Frontal cortex (tissue), 4 donors: ENCODE results near the gene IRF2BP2. TPM values are rescaled to one million over a fixed set of nuclear protein-coding genes. Genes with fewer than 3 reads are reported as not detected.

ENCODE experiments used
- DNase-seq, 2 donors: peaks; one replicate each; pipeline ENCODE4 v3.0.0; 2012; ENCODE audit warnings: low spot score in 2 of 2
- FAIRE-seq: peaks from 2 replicates; lab custom pipeline; 2012; peaks lifted over from hg19 to GRCh38; lab: Jason Lieb, UNC
- total RNA-seq: library from RNA; depleted of rRNA; stranded (reverse); fragments of >200 nt; gene quantifications from one replicate; pipeline ENCODE4 v1.2.3, GENCODE V29; 2014
- donor health status: control.
- donor health status: control.
- donor health status: control.

IRF2BP2 gene
- total RNA-seq, 1 donor from 2014 or later, result 97.0 TPM

- FAIRE-seq (no peak), DNase-seq (no peak)
These were observed 7.4 kb upstream of the IRF2BP2 start for GRCh38 chr1:234617131-234617985.

GRCh38 chr1:234616644-234617043 is 6.7 kb upstream of the IRF2BP2 start:
- no peak for DNase-seq
- FAIRE-seq, result no peak

DNA sequence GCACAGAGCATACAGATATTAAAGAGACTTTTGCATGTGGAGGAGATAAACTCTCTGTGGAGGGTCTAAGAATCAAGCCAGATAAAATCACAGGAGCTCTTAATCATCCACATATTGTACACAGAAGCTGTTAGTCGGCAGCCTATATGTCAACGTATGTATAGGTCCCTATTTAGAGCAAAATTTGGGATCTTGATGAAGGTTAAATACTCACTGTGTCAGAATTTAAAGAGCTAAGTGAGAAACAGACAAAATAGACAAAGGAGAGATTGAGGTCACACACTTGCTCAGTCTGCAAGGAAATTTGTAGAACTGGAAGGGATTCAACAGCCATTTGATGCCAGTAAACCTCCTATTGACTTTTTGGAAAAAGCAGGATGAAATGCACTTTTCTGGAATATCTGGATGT is 4.1 kb upstream of the IRF2BP2 start:
- DNase-seq, result no peak
- no peak for FAIRE-seq

DNA sequence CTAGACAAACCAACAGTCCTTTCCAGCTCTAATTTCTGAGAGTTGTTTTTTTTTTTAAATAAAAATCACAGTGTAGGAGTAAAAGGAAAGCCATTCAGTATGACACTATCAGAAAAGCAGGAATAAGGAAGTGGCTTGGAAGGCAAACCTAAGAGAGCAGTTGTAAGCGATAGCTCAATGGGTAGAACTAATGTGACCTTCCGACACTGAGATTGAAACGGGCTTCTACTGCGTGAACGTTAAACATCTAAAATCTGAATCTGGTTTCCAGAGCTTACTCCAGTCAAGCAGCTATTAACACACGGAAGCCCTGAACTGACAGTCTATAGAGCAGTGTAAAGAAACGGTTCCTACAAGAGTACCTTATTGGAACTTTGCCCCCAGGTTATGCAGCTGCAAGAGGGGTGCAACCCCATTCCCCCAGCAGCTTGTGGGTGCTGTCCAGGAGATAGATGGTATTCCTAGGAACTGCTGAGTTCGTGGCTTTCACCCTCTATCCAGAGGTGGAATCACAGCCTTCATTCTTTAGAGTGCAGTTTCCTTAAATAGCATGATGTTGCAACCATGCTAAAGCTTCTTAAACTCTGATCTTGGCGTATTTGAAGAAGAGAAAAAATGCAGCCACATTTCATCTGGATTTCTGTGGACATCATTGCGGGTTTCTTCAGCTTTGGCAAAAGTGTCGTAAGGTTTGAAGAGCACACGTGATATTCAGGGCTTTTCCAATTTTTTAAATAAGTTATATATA is 3.3 kb upstream of the IRF2BP2 start:
- DNase-seq, result no peak
- no peak for FAIRE-seq

- FAIRE-seq (no peak), DNase-seq (peak; percentile 59 to 66)
These were observed 2.6 kb upstream of the IRF2BP2 start for GRCh38 chr1:234612352-234613127.

- DNase-seq, result no peak
- FAIRE-seq, result no peak
These were observed 1.9 kb upstream of the IRF2BP2 start for GRCh38 chr1:234611847-234612351.

DNA sequence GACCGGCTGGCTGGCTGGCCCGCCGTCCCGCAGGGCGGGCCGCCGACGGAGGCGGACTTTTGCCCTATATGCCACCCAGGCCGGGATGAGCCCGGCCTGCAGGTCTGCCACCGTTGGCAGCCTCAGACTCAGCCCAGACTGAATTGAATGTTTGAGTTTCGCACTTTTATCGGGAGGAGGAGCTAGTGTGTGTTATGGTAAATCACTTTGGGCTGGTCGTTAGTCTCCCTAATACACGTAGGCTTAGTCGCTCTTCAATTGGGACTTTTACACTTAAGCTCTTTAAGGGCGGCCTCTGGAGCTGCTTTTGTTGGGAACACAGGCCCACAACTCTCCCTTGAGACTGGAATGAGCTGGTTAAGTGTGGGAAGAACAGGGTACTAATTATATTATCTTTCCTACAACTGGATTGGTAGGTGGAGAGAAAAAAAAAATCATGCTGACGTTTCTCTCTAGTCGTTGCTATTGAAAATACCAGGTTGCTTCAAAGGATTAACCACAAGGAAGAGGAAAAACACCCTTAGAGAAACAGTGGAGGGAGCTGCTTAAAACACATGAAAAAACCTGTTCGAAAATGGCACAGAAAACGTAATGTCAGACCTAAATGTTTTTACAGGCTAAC is 1.4 kb upstream of the IRF2BP2 start:
- FAIRE-seq (no peak), DNase-seq (no peak)

- no peak for FAIRE-seq
These were observed 767 bp upstream of the IRF2BP2 start for GRCh38 chr1:234610666-234611224.

GRCh38 chr1:234609691-234610042 is 311 bp downstream of the IRF2BP2 start:
- DNase-seq (no peak), FAIRE-seq (no peak)

More at GRCh38 chr1:234610666-234611224, 767 bp upstream of the IRF2BP2 start:
- peak; percentile 89 to 94 for DNase-seq

GRCh38 chr1:234608911-234609690 is 877 bp downstream of the IRF2BP2 start:
- DNase-seq (peak in 1 of 2 donors; percentile 43), FAIRE-seq (no peak)

GRCh38 chr1:234608025-234608910 is 1.7 kb downstream of the IRF2BP2 start:
- FAIRE-seq, result no peak
- peak; percentile 54 to 64 for DNase-seq

DNA sequence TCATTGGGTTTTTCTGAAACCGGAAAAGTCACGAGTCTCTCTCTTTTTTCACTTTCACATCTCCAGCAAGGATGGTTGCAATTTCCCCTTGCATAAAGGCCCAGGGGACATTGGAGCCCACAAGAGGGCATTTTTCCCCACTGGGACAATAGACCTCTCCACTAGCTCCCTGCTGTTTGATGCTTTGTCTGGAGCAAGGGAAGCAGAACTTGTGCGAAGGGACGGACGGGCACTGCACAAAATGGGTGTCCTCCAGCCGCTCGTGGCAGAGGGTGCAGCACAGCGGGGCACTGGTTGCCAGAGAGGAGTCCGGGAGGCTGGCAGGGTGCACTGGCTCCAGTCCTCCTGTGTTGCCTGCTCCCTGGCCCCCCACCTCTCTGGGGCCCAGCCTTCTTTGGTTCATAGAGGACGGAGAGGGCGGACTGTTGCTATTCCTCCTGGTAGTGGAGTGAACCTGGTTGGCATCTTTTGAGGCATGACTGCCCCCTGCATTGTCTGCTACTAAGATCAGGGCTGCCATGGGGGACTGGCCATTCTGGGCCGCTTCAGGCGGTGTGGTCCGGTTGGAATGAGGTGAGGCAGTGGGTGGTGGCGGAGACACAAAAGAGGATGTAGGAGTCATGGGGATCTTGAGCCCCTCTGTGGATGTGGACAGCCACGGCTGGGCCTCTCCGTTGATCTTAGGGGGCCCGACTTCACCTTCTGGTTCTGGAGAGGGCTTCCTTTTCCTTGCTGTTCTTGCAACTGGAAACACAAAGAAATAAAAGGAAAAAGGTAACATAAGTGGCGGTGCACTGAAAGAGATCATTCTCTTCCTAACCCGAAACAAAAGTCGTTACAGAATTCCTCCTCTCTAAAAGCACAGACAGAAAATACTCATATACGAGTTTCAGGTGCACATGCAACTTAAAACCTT is 2.6 kb downstream of the IRF2BP2 start:
- no peak for FAIRE-seq
- DNase-seq, result peak in 1 of 2 donors; percentile 47

GRCh38 chr1:234606784-234607108 is 3.2 kb downstream of the IRF2BP2 start:
- no peak for DNase-seq
- FAIRE-seq, result no peak

DNA sequence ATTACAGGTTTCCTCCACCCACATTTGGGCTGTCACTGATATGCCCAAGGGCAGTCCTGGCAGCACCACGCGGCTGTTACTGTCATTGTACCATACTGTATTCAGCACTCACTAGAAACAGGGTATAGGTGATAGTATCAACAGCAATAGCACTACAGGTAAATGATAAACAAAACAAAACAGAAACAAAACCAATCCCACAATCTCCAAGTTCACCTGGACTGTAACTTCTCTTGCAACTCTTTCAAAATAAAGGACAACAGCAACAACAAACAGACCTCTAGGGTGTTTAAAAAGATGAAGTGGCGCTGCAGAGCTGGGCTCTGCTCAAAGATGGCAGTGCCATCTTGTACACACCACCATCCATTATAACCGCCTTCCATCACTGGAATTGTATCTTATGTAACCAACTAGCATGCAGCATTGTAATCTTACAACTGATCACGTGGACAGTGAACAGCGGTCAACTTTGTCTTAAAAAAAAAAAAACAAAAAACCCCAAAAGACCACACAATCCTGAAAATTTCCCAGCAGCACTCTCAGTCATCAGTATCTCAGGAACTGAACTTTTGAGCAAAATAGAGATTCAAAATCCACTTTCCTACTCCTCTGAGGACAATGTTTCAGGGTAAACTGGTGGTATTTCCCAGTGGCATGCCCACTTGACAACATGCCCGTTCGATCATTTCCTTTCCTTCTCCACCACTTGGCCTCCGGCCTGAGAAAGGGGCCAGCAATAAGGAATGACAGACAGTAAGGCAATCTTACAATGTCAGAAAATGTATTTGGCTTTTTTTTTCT is 3.8 kb downstream of the IRF2BP2 start:
- DNase-seq, result peak in 1 of 2 donors; percentile 43
- no peak for FAIRE-seq

DNA sequence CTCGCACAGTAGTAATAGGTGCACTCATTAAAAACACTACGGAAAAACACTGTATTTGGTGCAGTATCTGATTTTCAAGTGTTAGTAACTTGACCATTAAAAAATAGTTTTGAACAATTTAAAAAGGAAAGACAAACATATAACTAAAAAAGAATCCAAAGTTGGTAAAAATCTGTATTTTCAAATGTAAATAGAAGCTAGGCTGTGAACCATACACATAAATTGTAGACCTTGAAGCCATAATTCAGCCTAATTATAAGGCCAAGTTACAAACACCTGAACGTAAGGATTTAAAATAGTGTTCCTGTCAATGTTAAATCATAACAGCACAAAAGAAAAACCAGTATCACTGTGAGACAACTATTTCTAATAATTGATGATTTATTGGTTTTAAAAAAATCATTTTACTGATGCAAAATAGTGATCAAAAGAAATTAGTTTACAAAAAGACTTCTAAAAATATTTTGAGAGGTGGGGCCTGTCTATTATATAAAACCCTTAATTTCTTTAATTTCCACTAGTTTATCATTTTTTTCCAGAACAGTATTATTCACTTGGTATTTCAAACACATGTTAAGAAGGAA is 4.5 kb downstream of the IRF2BP2 start:
- DNase-seq, result no peak
- FAIRE-seq, result no peak
